ENCODE measurements around the gene SLK. TPM values are rescaled to one million over a fixed set of nuclear protein-coding genes. Genes with fewer than 3 reads are reported as not detected.

SLK gene
- total RNA-seq, 1 donor from 2014 or later, result 30.0 TPM

DNA sequence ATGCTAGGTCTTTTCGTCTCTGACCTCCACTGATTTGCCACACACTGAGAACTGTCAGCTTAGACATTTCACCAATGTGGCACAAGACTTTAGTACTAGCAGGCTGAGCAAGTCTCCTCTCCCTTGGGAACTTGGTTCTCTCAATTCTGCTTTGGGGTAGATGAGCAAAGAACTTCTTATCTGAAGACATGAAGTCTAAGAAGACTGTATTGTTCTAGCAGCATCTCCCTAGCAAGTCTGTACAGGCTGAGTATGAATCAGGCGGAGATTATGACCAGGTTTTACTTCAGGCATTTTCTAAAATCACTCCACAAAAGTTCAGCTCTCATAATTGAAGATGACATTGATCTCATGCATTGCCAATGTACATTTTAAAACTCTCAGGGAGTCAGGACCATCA lies 25.1 kb upstream of the SLK start:
- Mint-ChIP-seq H3K4me3 (no peak overlapping the region), H3K9me3 (no peaks in the 10 kb centered on the region), H3K36me3 (ENCODE audit: low read depth) (no peaks in the 10 kb centered on the region), H3K4me1 (peaks cover 3% of the 10 kb centered on the region), H3K27me3 (ENCODE audit: low read depth) (peaks cover 2% of the 10 kb centered on the region), H3K27ac (ENCODE audit: unreplicated experiment) (no peak overlapping the region)
- no peak for TF ChIP-seq CTCF (conservative IDR thresholded peaks at IDR 0.05)
- no peak for DNase-seq (ENCODE audit: low read depth, low spot score)

- H3K27ac Mint-ChIP-seq (ENCODE audit: unreplicated experiment), result no peak overlapping the region
- H3K36me3 Mint-ChIP-seq (ENCODE audit: low read depth), result no peaks in the 10 kb centered on the region
- H3K4me1 Mint-ChIP-seq, result peaks cover 3% of the 10 kb centered on the region
- no peaks in the 10 kb centered on the region for H3K9me3 Mint-ChIP-seq
- TF ChIP-seq CTCF (conservative IDR thresholded peaks at IDR 0.05), result no peak
- H3K27me3 Mint-ChIP-seq (ENCODE audit: low read depth), result peaks cover 2% of the 10 kb centered on the region
- no peak for DNase-seq (ENCODE audit: low read depth, low spot score)
- no peak overlapping the region for H3K4me3 Mint-ChIP-seq
Measured at GRCh38 chr10:103942866-103943265, 24.1 kb upstream of the SLK start.

DNA sequence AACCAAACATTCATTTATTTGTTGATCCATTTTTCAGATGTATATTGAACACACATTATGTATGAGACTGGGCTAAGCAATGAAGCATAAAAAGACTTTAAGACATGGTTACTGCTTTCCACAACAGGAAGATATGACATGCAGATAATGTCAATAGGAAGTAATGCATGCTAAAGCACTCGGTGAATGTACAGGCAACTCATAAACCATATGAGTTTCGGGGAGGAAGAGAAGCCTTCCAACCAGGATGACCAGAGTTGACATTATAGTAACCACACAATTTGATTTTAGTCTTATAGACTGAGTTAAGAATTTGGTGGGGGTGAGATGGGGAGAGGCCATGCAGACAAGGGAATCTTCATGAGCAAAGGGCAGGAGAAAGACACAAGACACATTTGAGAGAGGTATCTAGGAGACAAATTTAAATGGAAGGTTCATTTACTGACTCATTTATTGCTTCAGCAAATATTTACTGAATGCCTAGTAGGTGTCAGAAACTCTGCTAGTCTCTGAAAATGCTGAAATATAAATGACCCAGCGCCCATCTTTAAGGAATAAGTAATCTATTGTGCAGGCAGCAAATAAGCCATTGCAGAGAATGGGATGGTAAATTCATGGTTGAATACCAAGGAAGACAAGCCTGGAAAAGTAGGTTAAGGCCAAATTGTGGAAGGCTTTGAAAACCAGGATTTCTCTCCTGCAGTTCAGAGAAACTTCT lies 19.0 kb upstream of the SLK start:
- H3K36me3 Mint-ChIP-seq (ENCODE audit: low read depth), result no peaks in the 10 kb centered on the region
- H3K9me3 Mint-ChIP-seq, result no peaks in the 10 kb centered on the region
- peaks cover 1% of the 10 kb centered on the region for H3K4me1 Mint-ChIP-seq
- H3K4me3 Mint-ChIP-seq, result no peak overlapping the region
- H3K27me3 Mint-ChIP-seq (ENCODE audit: low read depth), result peaks cover 2% of the 10 kb centered on the region
- H3K27ac Mint-ChIP-seq (ENCODE audit: unreplicated experiment), result no peak overlapping the region
- DNase-seq (ENCODE audit: low read depth, low spot score), result no peak
- TF ChIP-seq CTCF (conservative IDR thresholded peaks at IDR 0.05), result no peak

- no peak overlapping the region for H3K27ac Mint-ChIP-seq (ENCODE audit: unreplicated experiment)
- H3K4me1 Mint-ChIP-seq, result no peaks in the 10 kb centered on the region
- H3K4me3 Mint-ChIP-seq, result no peak overlapping the region
- H3K36me3 Mint-ChIP-seq (ENCODE audit: low read depth), result no peaks in the 10 kb centered on the region
- H3K27me3 Mint-ChIP-seq (ENCODE audit: low read depth), result no peaks in the 10 kb centered on the region
- no peak for TF ChIP-seq CTCF (conservative IDR thresholded peaks at IDR 0.05)
- H3K9me3 Mint-ChIP-seq, result peaks cover 4% of the 10 kb centered on the region
- DNase-seq (ENCODE audit: low read depth, low spot score), result no peak
Measured at GRCh38 chr10:103949728-103950127, 17.2 kb upstream of the SLK start.

DNA sequence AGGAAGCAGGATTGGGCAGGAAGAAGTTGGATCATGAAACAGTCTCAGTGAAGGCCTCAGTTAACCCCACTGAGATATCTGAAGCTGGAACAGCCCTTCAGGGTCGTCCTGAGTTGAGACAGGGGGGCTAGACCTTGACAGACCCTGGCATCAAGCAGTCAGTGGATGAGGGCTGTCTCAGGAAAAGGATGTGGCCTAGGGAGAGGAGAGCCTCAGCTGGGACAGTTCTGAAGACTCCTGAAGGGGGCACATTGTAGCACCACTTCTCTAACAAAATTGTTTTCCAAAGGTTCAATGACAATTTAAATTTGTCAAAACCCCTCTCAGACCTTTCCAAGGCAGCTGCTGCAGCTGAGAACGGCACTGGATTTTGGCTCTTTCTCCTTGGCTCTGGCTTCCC lies 15.8 kb upstream of the SLK start:
- Mint-ChIP-seq H3K27me3 (ENCODE audit: low read depth) (no peaks in the 10 kb centered on the region), H3K36me3 (ENCODE audit: low read depth) (no peaks in the 10 kb centered on the region), H3K9me3 (peaks cover 6% of the 10 kb centered on the region), H3K4me3 (no peak overlapping the region), H3K4me1 (no peaks in the 10 kb centered on the region), H3K27ac (ENCODE audit: unreplicated experiment) (no peak overlapping the region)
- TF ChIP-seq CTCF (conservative IDR thresholded peaks at IDR 0.05), result no peak
- DNase-seq (ENCODE audit: low read depth, low spot score), result no peak

All from neural crest cell (in vitro differentiated cells).